Islet precursor cell (in vitro differentiated cells): Measurements from ENCODE around the gene DNAJC5.
"Not testable (repeated sequence)": the region's sequence is repeated elsewhere in the genome, so short reads cannot be mapped to it uniquely, and the experiment has no call there.

ENCODE experiments used
- DNase-seq: peaks from one replicate; pipeline ENCODE4 v3.0.0-alpha.2; 2018

DNAJC5 gene

GRCh38 chr20:63970714-63971431 lies 75.9 kb downstream of the DNAJC5 start:
- DNase-seq, result no peak

- not testable (repeated sequence) for DNase-seq
These were observed 77.0 kb downstream of the DNAJC5 start for GRCh38 chr20:63971960-63972311.

- DNase-seq, result peak; percentile 58
These were observed 77.6 kb downstream of the DNAJC5 start for GRCh38 chr20:63972312-63973159.

- DNase-seq, result no peak
These were observed 78.2 kb downstream of the DNAJC5 start for GRCh38 chr20:63973160-63973479.

GRCh38 chr20:63973636-63974401 lies 78.9 kb downstream of the DNAJC5 start:
- peak; percentile 91 for DNase-seq

- DNase-seq, result no peak
These were observed 79.7 kb downstream of the DNAJC5 start for GRCh38 chr20:63974402-63975200.

GRCh38 chr20:63976511-63976910 lies 81.6 kb downstream of the DNAJC5 start:
- not testable (repeated sequence) for DNase-seq

GRCh38 chr20:63976980-63977738 lies 82.2 kb downstream of the DNAJC5 start:
- peak; percentile 53 for DNase-seq

GRCh38 chr20:63977739-63978276 lies 82.9 kb downstream of the DNAJC5 start:
- DNase-seq, result peak; percentile 72

GRCh38 chr20:63978319-63979228 lies 83.6 kb downstream of the DNAJC5 start:
- peak; percentile 85 for DNase-seq

- DNase-seq, result peak; percentile 52
These were observed 84.3 kb downstream of the DNAJC5 start for GRCh38 chr20:63979229-63979556.

- peak; percentile 69 for DNase-seq
These were observed 84.8 kb downstream of the DNAJC5 start, which contains the start of gene SAMD10 for GRCh38 chr20:63979557-63980316. Gene SAMD10 (minus strand): TSS chr20:63979642. CDS start chr20:63979467, 175 bp downstream.

GRCh38 chr20:63980317-63980805 lies 85.4 kb downstream of the DNAJC5 start:
- DNase-seq, result no peak

- DNase-seq, result peak; percentile 97
These were observed 86.1 kb downstream of the DNAJC5 start, which contains the start of gene PRPF6 for GRCh38 chr20:63980806-63981728. Gene PRPF6 (plus strand): TSS chr20:63981132. CDS start chr20:63981246, 114 bp downstream.

- DNase-seq, result no peak
These were observed 88.0 kb downstream of the DNAJC5 start for GRCh38 chr20:63982937-63983336.
